LNCAP (cell line): ENCODE measurements around the gene RAB34.

ENCODE experiments used
- TF ChIP-seq, protein P1 (sequence below): fragments of 450-650 bp; IDR thresholded peaks from 2 replicates; pipeline ENCODE4 v1.5.1; 2017; ENCODE audit warnings: mild to moderate bottlenecking

The RAB34 gene

GRCh38 chr17:28758411-28759121 lies 40.9 kb upstream of the RAB34 start:
- TF ChIP-seq, protein P1, sequence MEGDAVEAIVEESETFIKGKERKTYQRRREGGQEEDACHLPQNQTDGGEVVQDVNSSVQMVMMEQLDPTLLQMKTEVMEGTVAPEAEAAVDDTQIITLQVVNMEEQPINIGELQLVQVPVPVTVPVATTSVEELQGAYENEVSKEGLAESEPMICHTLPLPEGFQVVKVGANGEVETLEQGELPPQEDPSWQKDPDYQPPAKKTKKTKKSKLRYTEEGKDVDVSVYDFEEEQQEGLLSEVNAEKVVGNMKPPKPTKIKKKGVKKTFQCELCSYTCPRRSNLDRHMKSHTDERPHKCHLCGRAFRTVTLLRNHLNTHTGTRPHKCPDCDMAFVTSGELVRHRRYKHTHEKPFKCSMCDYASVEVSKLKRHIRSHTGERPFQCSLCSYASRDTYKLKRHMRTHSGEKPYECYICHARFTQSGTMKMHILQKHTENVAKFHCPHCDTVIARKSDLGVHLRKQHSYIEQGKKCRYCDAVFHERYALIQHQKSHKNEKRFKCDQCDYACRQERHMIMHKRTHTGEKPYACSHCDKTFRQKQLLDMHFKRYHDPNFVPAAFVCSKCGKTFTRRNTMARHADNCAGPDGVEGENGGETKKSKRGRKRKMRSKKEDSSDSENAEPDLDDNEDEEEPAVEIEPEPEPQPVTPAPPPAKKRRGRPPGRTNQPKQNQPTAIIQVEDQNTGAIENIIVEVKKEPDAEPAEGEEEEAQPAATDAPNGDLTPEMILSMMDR: no peak

DNA sequence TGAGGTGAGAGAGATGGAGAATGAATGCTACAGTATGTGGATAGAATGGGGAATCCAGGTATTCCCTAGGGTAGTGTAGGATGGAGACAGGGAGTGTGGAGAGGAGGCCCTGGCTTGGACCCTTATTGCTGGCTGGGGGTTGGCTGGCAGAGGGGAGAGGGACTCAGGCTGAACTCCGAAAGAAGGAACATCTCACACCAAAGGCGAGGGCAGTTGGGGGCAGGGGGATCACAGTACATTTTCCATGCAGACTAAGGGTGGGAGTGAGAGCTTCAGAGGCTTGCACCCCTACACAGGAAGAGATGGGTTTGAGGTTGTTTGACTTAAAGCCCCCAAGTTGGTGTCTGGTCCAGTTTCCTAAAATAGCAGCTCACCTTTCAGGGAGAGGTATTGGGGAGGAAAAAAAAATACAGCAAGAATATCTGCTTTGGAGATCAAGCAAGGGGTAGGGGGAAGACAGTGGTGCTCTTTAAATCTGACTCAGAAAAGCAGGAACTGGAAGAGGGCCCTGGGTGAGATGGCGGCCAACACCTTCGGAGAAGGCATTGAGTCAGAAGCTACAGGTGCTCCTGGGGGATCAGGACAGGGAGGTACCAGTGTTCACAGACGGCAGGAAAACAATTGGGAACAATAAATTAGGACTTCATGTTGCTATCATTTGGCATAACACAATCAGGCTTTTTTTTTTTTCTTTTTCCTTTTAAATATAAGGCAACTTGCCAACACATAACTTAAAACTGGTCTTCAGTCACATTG lies 38.6 kb upstream of the RAB34 start:
- TF ChIP-seq, protein P1: no peak

GRCh38 chr17:28755486-28755885 lies 37.8 kb upstream of the RAB34 start:
- TF ChIP-seq, protein P1: no peak

- TF ChIP-seq, protein P1: no peak
Measured at GRCh38 chr17:28751600-28752366, 34.1 kb upstream of the RAB34 start.

GRCh38 chr17:28750178-28751047 lies 32.7 kb upstream of the RAB34 start:
- TF ChIP-seq, protein P1: peak; percentile 99

DNA sequence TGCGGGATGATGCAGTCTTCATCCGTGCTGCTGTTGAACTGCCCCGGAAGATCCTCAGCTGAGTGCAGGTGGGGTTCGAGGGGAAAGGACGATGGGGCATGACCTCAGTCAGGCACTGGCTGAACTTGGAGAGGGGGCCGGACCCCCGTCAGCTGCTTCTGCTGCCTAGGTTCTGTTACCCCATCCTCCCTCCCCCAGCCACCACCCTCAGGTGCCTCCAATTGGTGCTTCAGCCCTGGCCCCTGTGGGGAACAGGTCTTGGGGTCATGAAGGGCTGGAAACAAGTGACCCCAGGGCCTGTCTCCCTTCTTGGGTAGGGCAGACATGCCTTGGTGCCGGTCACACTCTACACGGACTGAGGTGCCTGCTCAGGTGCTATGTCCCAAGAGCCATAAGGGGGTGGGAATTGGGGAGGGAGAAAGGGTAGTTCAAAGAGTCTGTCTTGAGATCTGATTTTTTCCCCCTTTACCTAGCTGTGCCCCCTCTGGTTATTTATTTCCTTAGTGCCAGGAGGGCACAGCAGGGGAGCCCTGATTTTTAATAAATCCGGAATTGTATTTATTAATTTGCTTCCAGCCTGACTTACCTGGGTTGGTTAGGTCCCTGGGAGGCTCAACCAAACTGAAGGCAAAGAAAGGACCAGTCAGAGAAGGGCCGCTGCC lies 32.0 kb upstream of the RAB34 start:
- TF ChIP-seq, protein P1: no peak
